ENCODE measurements around the gene DVL3. TPM values are rescaled to one million over a fixed set of nuclear protein-coding genes. Genes with fewer than 3 reads are reported as not detected.
"Not testable (repeated sequence)": the region's sequence is repeated elsewhere in the genome, so short reads cannot be mapped to it uniquely, and the experiment has no call there.

Gene DVL3
- 10 to 100 TPM; 42.6 to 45.9 TPM for total RNA-seq

GRCh38 chr3:184154885-184155643 is at the start of gene DVL3:
Gene DVL3 (plus strand): TSS chr3:184155377. CDS start chr3:184155636, 259 bp downstream.
- Mint-ChIP-seq H3K9me3 (no peaks in the 10 kb centered on the region), H3K27me3 (ENCODE audit: low read depth) (no peaks in the 10 kb centered on the region), H3K4me1 (ENCODE audit: low read depth) (peaks cover 21% of the 10 kb centered on the region), H3K36me3 (ENCODE audit: insufficient read depth in 2 of 2) (peaks cover 1 to 5% of the 10 kb centered on the region in 2 donors), H3K27ac (peak within 1 kb of the TSS; percentile 86), H3K4me3 (peak within 1 kb of the TSS; percentile 98 to 99)
- ATAC-seq (replicated peaks in 1 of 2) (peak; percentile 85 to 91), DNase-seq (peak; percentile 60 to 77)

- H3K4me3 Mint-ChIP-seq, result no peak overlapping the region
- no peaks in the 10 kb centered on the region for H3K9me3 Mint-ChIP-seq
- no peak for ATAC-seq (replicated peaks in 1 of 2)
Measured at GRCh38 chr3:184110316-184110725, 44.9 kb upstream of the DVL3 start.

GRCh38 chr3:184116017-184116416 is 39.2 kb upstream of the DVL3 start:
- H3K9me3 Mint-ChIP-seq, result no peaks in the 10 kb centered on the region
- no peaks in the 10 kb centered on the region for H3K36me3 Mint-ChIP-seq (ENCODE audit: insufficient read depth in 2 of 2)
- DNase-seq (no peak), ATAC-seq (replicated peaks in 1 of 2) (no peak)
- H3K4me1 Mint-ChIP-seq (ENCODE audit: low read depth), result no peaks in the 10 kb centered on the region
- H3K27me3 Mint-ChIP-seq (ENCODE audit: low read depth), result peaks cover 8% of the 10 kb centered on the region
- no peak overlapping the region for H3K27ac Mint-ChIP-seq
- H3K4me3 Mint-ChIP-seq, result no peak overlapping the region

More at GRCh38 chr3:184110316-184110725, 44.9 kb upstream of the DVL3 start:
- Mint-ChIP-seq H3K27me3 (ENCODE audit: low read depth) (no peaks in the 10 kb centered on the region), H3K36me3 (ENCODE audit: insufficient read depth in 2 of 2) (no peaks in the 10 kb centered on the region), H3K4me1 (ENCODE audit: low read depth) (no peaks in the 10 kb centered on the region), H3K27ac (no peak overlapping the region)
- DNase-seq, result no peak

GRCh38 chr3:184117636-184118035 is 37.5 kb upstream of the DVL3 start:
- no peaks in the 10 kb centered on the region for H3K9me3 Mint-ChIP-seq
- peaks cover 8% of the 10 kb centered on the region for H3K27me3 Mint-ChIP-seq (ENCODE audit: low read depth)
- no peak for ATAC-seq (replicated peaks in 1 of 2)

GRCh38 chr3:184121031-184121430 is 34.1 kb upstream of the DVL3 start:
- DNase-seq; H3K9me3 Mint-ChIP-seq; ATAC-seq (replicated peaks in 1 of 2); H3K27ac Mint-ChIP-seq; H3K36me3 Mint-ChIP-seq (ENCODE audit: insufficient read depth in 2 of 2); H3K4me3 Mint-ChIP-seq; H3K27me3 Mint-ChIP-seq (ENCODE audit: low read depth); H3K4me1 Mint-ChIP-seq (ENCODE audit: low read depth): not testable (repeated sequence)

More at GRCh38 chr3:184117636-184118035, 37.5 kb upstream of the DVL3 start:
- no peaks in the 10 kb centered on the region for H3K36me3 Mint-ChIP-seq (ENCODE audit: insufficient read depth in 2 of 2)
- no peak overlapping the region for H3K4me3 Mint-ChIP-seq
- H3K27ac Mint-ChIP-seq, result no peak overlapping the region
- DNase-seq, result no peak
- no peaks in the 10 kb centered on the region for H3K4me1 Mint-ChIP-seq (ENCODE audit: low read depth)

GRCh38 chr3:184126006-184126405 is 29.2 kb upstream of the DVL3 start:
- no peak for DNase-seq

GRCh38 chr3:184129012-184129411 is 26.2 kb upstream of the DVL3 start:
- H3K9me3 Mint-ChIP-seq, result no peaks in the 10 kb centered on the region
- H3K4me3 Mint-ChIP-seq, result no peak overlapping the region
- H3K36me3 Mint-ChIP-seq (ENCODE audit: insufficient read depth in 2 of 2), result no peaks in the 10 kb centered on the region
- H3K27ac Mint-ChIP-seq, result no peak overlapping the region
- DNase-seq, result no peak
- no peaks in the 10 kb centered on the region for H3K27me3 Mint-ChIP-seq (ENCODE audit: low read depth)
- peaks cover 9% of the 10 kb centered on the region for H3K4me1 Mint-ChIP-seq (ENCODE audit: low read depth)
- ATAC-seq (replicated peaks in 1 of 2), result no peak

More at GRCh38 chr3:184126006-184126405, 29.2 kb upstream of the DVL3 start:
- H3K4me3 Mint-ChIP-seq, result no peak overlapping the region
- ATAC-seq (replicated peaks in 1 of 2), result no peak
- H3K27ac Mint-ChIP-seq, result no peak overlapping the region
- no peaks in the 10 kb centered on the region for H3K9me3 Mint-ChIP-seq
- no peaks in the 10 kb centered on the region for H3K4me1 Mint-ChIP-seq (ENCODE audit: low read depth)
- H3K36me3 Mint-ChIP-seq (ENCODE audit: insufficient read depth in 2 of 2), result no peaks in the 10 kb centered on the region
- no peaks in the 10 kb centered on the region for H3K27me3 Mint-ChIP-seq (ENCODE audit: low read depth)

GRCh38 chr3:184132945-184133344 is 22.2 kb upstream of the DVL3 start:
- ATAC-seq (replicated peaks in 1 of 2), result no peak
- Mint-ChIP-seq H3K4me1 (ENCODE audit: low read depth) (peaks cover 34% of the 10 kb centered on the region), H3K36me3 (ENCODE audit: insufficient read depth in 2 of 2) (peaks cover under 1 to 3% of the 10 kb centered on the region in 2 donors), H3K4me3 (no peak overlapping the region), H3K9me3 (no peaks in the 10 kb centered on the region), H3K27me3 (ENCODE audit: low read depth) (no peaks in the 10 kb centered on the region), H3K27ac (no peak overlapping the region)
- no peak for DNase-seq

GRCh38 chr3:184133840-184134745 is 21.1 kb upstream of the DVL3 start:
- Mint-ChIP-seq H3K9me3 (no peaks in the 10 kb centered on the region), H3K27me3 (ENCODE audit: low read depth) (no peaks in the 10 kb centered on the region), H3K36me3 (ENCODE audit: insufficient read depth in 2 of 2) (peaks cover 1 to 3% of the 10 kb centered on the region in 2 donors), H3K4me3 (peak overlapping the region; percentile 93 to 95), H3K4me1 (ENCODE audit: low read depth) (peaks cover 34% of the 10 kb centered on the region), H3K27ac (peak overlapping the region; percentile 91)
- peak in 1 of 2 donors; percentile 12 for ATAC-seq (replicated peaks in 1 of 2)
- DNase-seq, result peak; percentile 53 to 55

GRCh38 chr3:184134746-184135148 is 20.4 kb upstream of the DVL3 start:
- H3K27me3 Mint-ChIP-seq (ENCODE audit: low read depth), result no peaks in the 10 kb centered on the region
- ATAC-seq (replicated peaks in 1 of 2) (peak; percentile 32 to 33), DNase-seq (no peak)
- H3K27ac Mint-ChIP-seq, result peak overlapping the region; percentile 91
- peaks cover 34% of the 10 kb centered on the region for H3K4me1 Mint-ChIP-seq (ENCODE audit: low read depth)
- peaks cover 1 to 3% of the 10 kb centered on the region in 2 donors for H3K36me3 Mint-ChIP-seq (ENCODE audit: insufficient read depth in 2 of 2)
- H3K4me3 Mint-ChIP-seq, result peak overlapping the region; percentile 93 to 95
- no peaks in the 10 kb centered on the region for H3K9me3 Mint-ChIP-seq

GRCh38 chr3:184135149-184135910 is 19.8 kb upstream of the DVL3 start, which contains the start of gene EIF2B5:
Gene EIF2B5 (plus strand): TSS chr3:184135358. CDS start chr3:184135386, 28 bp downstream.
- DNase-seq (peak; percentile 87 to 90), ATAC-seq (replicated peaks in 1 of 2) (peak; percentile 95)
- Mint-ChIP-seq H3K4me3 (peak within 1 kb of the TSS; percentile 93 to 95), H3K27ac (peak within 1 kb of the TSS; percentile 91), H3K27me3 (ENCODE audit: low read depth) (no peaks in the 10 kb centered on the region), H3K4me1 (ENCODE audit: low read depth) (peaks cover 34% of the 10 kb centered on the region), H3K9me3 (no peaks in the 10 kb centered on the region), H3K36me3 (ENCODE audit: insufficient read depth in 2 of 2) (peaks cover 3 to 6% of the 10 kb centered on the region in 2 donors)

GRCh38 chr3:184135911-184136260 is 19.3 kb upstream of the DVL3 start:
- DNase-seq (no peak), ATAC-seq (replicated peaks in 1 of 2) (no peak)
- Mint-ChIP-seq H3K36me3 (ENCODE audit: insufficient read depth in 2 of 2) (peaks cover 3 to 7% of the 10 kb centered on the region in 2 donors), H3K27ac (peak overlapping the region; percentile 91), H3K4me3 (peak overlapping the region; percentile 93 to 95), H3K27me3 (ENCODE audit: low read depth) (no peaks in the 10 kb centered on the region), H3K9me3 (no peaks in the 10 kb centered on the region), H3K4me1 (ENCODE audit: low read depth) (peaks cover 34% of the 10 kb centered on the region)
